Ectodermal cell (in vitro differentiated cells): ENCODE data around the gene ELMO1.

Source experiments
- H3K27ac ChIP-seq: 2 replicates; pipeline ENCODE4 v1.7.0; 2013; ENCODE audit warnings: mild to moderate bottlenecking, low read depth, low read length; ENCODE audit not compliant: insufficient read depth, poor library complexity, severe bottlenecking
- H3K27me3 ChIP-seq: 2 replicates; pipeline ENCODE4 v1.7.0; 2013; ENCODE audit warnings: mild to moderate bottlenecking, low read length; ENCODE audit not compliant: insufficient read depth, control insufficient read depth, poor library complexity, severe bottlenecking
- H3K36me3 ChIP-seq: one replicate; pipeline ENCODE4 v1.7.0; 2013; ENCODE audit warnings: low read length; ENCODE audit not compliant: control insufficient read depth, insufficient read depth
- H3K4me1 ChIP-seq: one replicate; pipeline ENCODE4 v1.7.0; 2013; ENCODE audit warnings: low read length; ENCODE audit not compliant: control insufficient read depth, insufficient read depth
- H3K4me3 ChIP-seq: 2 replicates; pipeline ENCODE4 v1.7.0; 2013; ENCODE audit warnings: low read depth, low read length, control low read depth; ENCODE audit not compliant: insufficient read depth
- H3K9me3 ChIP-seq: 2 replicates; pipeline ENCODE4 v1.7.0; 2013; ENCODE audit warnings: mild to moderate bottlenecking, low read length, moderate library complexity; ENCODE audit not compliant: control insufficient read depth
- WGBS, 2 experiments: methylation state at CpG; one replicate each; pipeline ENCODE4 v1.1.7; 2013; ENCODE audit warnings: missing lambda C conversion rate in 2 of 2; 5-methylcytosine and 5-hydroxymethylcytosine counted together

The ELMO1 gene

DNA sequence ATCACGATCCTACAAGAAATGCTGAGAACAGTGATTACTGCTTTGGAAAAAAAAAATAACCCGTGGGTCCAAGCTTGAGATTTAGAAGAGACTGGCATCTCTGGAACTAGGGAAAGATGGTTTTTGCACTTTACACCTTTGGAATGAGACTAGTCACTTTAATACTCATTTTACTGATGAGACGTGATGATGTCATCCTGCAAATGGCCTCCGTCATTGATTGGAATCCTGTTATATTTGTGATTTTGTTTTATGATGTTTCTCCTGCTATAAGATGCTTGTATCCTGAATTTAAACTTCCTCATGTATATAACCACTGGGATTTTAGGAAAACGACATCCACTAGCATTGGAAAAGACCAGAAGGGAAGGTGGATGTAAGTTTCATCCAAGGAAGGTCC is 363.1 kb downstream of the ELMO1 start:
- 89 to 95% methylated on average over 4 to 5 of the region's 5 CpGs for WGBS, 2 experiments
- Histone ChIP-seq H3K4me1 (no peaks in the 10 kb centered on the region), H3K4me3 (no peak overlapping the region), H3K9me3 (no peaks in the 10 kb centered on the region), H3K27me3 (no peaks in the 10 kb centered on the region), H3K36me3 (no peaks in the 10 kb centered on the region), H3K27ac (no peak overlapping the region)

DNA sequence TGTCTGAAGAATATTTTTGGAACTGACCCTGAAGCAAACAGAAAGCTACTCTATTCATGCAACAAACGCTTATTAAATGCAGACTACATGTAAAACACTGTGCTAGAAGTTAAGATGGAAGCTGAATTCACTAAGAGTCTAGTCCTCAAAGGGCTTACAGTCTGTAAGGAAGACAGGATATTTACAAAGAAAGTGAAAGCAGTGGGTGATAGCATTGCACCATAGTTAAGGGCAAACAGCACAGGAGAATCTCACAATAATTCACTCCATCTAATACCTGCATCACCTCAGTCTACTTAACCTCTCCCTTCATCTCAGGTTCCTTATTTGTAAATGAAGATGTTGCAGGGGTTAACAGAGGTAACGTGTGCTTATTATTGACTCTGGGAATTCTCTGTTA is 364.4 kb downstream of the ELMO1 start:
- no peak overlapping the region for H3K27ac ChIP-seq
- H3K4me3 ChIP-seq, result no peak overlapping the region
- 97 to 100% methylated on average over 1 to 2 of the region's 2 CpGs for WGBS, 2 experiments
- H3K36me3 ChIP-seq, result no peaks in the 10 kb centered on the region
- no peaks in the 10 kb centered on the region for H3K4me1 ChIP-seq
- no peaks in the 10 kb centered on the region for H3K9me3 ChIP-seq
- H3K27me3 ChIP-seq, result no peaks in the 10 kb centered on the region

DNA sequence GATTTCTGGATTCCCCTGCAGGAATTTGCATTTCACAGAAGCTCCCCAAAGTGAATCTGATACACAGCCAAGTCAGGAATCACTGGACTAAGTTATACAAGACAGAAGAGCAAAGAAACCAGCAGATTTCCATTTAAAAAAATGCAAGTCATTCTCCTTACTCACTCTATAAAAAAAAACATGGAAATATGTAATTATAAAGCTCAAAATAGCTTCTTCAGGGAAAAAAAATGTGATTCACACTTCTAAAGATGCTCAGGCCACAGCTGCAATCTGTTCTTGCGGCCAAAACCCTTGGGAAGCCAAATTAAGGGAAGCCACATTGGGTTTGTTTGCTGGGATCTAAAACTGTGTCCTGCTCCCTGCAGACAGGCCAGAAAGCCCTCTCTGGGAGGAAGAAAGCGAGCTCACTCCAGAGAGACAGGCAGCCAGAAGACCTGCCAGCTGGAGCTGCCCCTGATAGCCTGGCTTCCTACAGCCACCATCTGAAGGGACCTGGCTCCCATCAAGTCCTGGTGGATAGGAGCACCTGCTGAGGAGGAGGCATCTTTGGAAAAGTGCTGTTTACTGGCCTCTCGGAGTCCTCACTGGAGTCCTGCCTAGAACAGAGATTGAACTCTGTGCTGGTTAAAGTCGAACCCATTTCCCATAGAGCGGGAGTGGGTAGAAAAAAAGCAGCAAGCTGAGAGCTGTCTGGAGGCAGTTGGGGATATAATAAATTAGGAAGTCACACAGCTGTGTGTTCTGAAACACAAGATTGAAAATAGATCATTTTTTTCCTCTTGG is 365.2 kb downstream of the ELMO1 start:
- Histone ChIP-seq H3K36me3 (no peaks in the 10 kb centered on the region), H3K9me3 (no peaks in the 10 kb centered on the region), H3K4me1 (no peaks in the 10 kb centered on the region), H3K4me3 (no peak overlapping the region), H3K27ac (no peak overlapping the region), H3K27me3 (no peaks in the 10 kb centered on the region)
- 91 to 94% methylated on average over 5 of the region's 5 CpGs for WGBS, 2 experiments

DNA sequence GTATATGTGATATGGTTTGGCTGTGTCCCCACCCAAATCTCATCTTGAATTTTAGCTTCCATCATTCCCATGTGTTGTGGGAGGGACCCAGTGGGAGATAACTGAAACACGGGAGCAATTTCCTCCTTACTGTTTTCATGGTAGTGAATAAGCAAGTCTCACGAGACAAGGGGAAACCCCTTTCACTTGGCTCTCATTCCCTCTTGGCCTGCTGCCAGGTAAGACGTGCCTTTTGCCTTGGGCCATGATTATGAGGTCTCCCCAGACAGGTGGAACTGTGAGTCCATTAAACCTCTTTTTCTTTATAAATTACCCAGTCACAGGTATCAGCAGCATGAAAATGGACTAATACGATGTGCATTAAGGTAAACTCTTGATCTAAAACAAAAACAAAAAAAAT is 367.2 kb downstream of the ELMO1 start:
- Histone ChIP-seq H3K4me3 (no peak overlapping the region), H3K36me3 (no peaks in the 10 kb centered on the region), H3K27ac (no peak overlapping the region), H3K27me3 (no peaks in the 10 kb centered on the region), H3K9me3 (no peaks in the 10 kb centered on the region), H3K4me1 (no peaks in the 10 kb centered on the region)
- WGBS, 2 experiments, result 80 to 81% methylated on average over 4 of the region's 4 CpGs

DNA sequence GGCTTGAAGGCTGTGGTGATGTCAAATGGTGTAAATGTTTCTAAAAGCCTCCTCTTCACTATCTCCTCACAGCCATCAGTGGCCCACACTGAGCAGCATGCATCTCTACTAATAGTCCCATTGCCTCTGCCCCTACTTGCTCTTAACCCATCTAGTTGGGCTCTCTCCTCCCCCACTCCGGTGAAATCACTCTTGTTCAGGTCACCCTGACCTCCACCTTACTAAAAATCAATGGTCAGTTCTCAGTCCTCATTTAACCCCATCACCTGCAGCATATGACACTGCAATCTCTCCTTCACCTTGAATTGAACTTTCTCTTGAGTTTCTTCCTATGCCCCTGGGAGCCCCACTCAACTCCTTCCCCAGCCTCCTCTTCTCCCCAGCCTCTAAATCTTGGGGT is 369.2 kb downstream of the ELMO1 start:
- no peak overlapping the region for H3K27ac ChIP-seq
- H3K4me1 ChIP-seq, result no peaks in the 10 kb centered on the region
- H3K36me3 ChIP-seq, result no peaks in the 10 kb centered on the region
- 93 to 97% methylated on average over 1 of the region's 1 CpG for WGBS, 2 experiments
- H3K9me3 ChIP-seq, result no peaks in the 10 kb centered on the region
- no peaks in the 10 kb centered on the region for H3K27me3 ChIP-seq
- no peak overlapping the region for H3K4me3 ChIP-seq

DNA sequence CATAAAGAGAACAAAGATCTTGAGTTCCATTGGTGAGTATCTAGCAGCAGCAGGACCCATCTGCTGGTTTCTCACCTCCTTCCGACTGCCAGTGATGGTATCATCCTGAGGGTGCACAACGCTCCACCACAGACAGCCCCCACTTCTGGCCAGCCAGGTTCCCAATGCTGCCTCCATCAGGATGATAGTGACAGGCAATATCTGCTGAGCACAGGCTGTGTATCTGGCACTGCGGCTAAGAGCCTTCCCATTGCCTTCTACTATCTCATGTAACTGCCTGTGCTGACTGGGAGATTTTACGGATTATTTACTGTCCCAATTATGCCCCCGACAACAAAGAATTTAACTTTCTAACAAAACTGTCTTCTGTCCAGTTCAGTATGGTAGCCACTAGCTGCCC is 372.0 kb downstream of the ELMO1 start:
- H3K27ac ChIP-seq, result no peak overlapping the region
- H3K36me3 ChIP-seq, result no peaks in the 10 kb centered on the region
- no peaks in the 10 kb centered on the region for H3K27me3 ChIP-seq
- H3K9me3 ChIP-seq, result no peaks in the 10 kb centered on the region
- H3K4me1 ChIP-seq, result no peaks in the 10 kb centered on the region
- H3K4me3 ChIP-seq, result no peak overlapping the region
- WGBS, 2 experiments, result 93 to 95% methylated on average over 5 of the region's 5 CpGs

DNA sequence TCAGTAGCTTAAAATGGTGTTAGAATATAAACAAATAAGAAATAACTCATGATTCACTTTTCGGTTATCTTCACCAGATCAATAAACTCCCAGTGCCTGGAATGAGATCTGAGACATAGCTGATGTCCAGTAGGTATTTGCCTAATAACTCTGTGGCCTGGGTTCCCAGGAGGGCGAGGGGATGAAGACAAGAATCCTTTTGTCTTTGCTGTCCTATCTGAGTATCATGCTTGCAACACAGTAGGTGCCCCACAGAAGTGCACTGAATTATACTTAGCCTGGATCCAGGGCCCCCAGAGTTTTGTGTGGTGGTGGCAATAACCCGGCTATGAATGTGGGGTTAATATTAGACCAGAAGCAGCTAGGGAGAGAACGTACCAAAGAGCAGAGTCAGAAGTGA is 374.3 kb downstream of the ELMO1 start:
- Histone ChIP-seq H3K27me3 (no peaks in the 10 kb centered on the region), H3K27ac (no peak overlapping the region), H3K4me3 (no peak overlapping the region), H3K4me1 (no peaks in the 10 kb centered on the region), H3K36me3 (no peaks in the 10 kb centered on the region), H3K9me3 (no peaks in the 10 kb centered on the region)
- 85 to 87% methylated on average over 4 of the region's 4 CpGs for WGBS, 2 experiments

DNA sequence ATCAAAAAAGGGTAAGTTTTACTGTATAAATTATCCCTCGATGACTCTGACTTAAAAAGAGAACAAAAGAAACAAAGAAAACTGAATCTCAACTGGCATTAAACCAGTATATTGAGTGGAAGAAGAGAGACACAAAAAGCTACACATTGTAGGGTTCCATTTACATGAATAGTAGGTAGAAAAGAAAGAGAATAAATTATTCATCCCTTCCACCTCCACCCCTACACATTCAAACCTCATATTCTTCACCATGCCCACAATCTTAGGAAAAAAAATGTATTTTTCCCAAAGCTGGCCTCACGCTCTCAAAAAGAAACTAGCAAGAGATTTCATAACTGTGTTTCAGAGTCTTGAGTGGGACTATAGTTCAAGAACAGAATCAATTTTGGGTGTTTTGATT is 377.5 kb downstream of the ELMO1 start:
- no peaks in the 10 kb centered on the region for H3K4me1 ChIP-seq
- no peak overlapping the region for H3K4me3 ChIP-seq
- no peaks in the 10 kb centered on the region for H3K36me3 ChIP-seq
- 97 to 100% methylated on average over 1 to 2 of the region's 2 CpGs for WGBS, 2 experiments
- H3K9me3 ChIP-seq, result no peaks in the 10 kb centered on the region
- no peaks in the 10 kb centered on the region for H3K27me3 ChIP-seq
- H3K27ac ChIP-seq, result no peak overlapping the region

DNA sequence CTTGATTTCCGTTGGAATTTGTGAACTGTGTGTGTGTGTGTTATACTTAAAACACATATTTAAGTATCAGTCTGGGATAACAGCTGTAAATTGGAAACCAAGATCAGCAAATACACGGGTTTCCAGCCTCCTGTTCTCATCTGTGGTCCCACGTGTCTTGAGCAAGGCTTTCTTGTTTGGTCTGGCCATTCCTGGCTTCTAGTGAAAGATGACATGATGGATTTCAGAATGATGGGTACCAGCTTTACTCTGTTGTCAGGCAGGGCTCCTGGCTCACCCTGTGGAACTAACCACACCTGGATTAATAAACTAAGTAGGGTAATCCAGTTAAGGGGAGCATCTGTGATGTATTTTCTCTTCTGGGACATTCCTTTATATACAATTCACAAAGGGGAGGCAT is 378.2 kb downstream of the ELMO1 start:
- Histone ChIP-seq H3K9me3 (no peaks in the 10 kb centered on the region), H3K36me3 (no peaks in the 10 kb centered on the region), H3K27me3 (no peaks in the 10 kb centered on the region), H3K4me3 (no peak overlapping the region), H3K27ac (no peak overlapping the region), H3K4me1 (no peaks in the 10 kb centered on the region)
- 90 to 91% methylated on average over 2 to 3 of the region's 3 CpGs for WGBS, 2 experiments

DNA sequence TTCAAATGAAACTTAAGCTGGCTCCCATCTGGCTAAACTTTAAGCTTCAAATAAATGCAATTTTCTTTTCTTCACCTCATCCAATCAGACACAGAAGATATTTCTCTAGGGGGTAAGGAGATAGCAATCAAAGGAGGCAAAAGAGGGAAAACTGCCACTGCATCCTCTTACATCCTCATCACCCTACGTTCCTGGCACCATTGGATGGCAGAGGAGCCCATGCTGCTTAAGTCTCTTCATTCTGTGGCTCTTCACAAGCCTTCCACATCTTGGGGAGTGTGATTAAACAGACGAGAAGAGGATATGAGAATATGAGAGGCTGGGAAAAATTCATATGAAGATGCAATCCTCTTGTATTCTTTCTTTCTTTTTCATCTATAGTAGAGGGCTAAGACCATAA is 378.6 kb downstream of the ELMO1 start:
- H3K4me1 ChIP-seq, result no peaks in the 10 kb centered on the region
- H3K27me3 ChIP-seq, result no peaks in the 10 kb centered on the region
- H3K4me3 ChIP-seq, result no peak overlapping the region
- H3K9me3 ChIP-seq, result no peaks in the 10 kb centered on the region
- 94 to 100% methylated on average over 1 to 2 of the region's 2 CpGs for WGBS, 2 experiments
- H3K36me3 ChIP-seq, result no peaks in the 10 kb centered on the region
- H3K27ac ChIP-seq, result no peak overlapping the region

DNA sequence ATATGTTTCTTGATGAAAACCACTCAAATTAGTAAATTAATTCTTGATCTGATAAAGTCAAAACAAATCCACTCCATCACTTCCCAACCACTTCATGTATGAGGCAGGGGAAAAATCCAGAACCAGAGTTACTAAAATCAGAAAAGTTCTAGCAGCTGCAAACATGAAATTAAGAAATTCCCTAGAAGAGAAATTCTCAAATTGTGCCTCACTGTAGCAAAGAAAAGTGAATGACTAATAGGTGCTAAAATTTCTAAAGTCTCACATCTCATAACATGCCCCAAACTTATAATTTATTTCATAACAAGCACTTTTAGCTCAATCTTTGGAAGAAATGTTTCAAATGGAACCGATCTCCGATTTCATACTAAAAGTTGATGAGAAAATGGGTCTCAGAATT is 379.3 kb downstream of the ELMO1 start:
- WGBS, 2 experiments, result 94% methylated on average over 2 of the region's 2 CpGs
- Histone ChIP-seq H3K36me3 (no peaks in the 10 kb centered on the region), H3K27ac (no peak overlapping the region), H3K4me1 (no peaks in the 10 kb centered on the region), H3K9me3 (no peaks in the 10 kb centered on the region), H3K27me3 (no peaks in the 10 kb centered on the region), H3K4me3 (no peak overlapping the region)
